ENCODE measurements around the gene ASTN2.

ASTN2 gene

DNA sequence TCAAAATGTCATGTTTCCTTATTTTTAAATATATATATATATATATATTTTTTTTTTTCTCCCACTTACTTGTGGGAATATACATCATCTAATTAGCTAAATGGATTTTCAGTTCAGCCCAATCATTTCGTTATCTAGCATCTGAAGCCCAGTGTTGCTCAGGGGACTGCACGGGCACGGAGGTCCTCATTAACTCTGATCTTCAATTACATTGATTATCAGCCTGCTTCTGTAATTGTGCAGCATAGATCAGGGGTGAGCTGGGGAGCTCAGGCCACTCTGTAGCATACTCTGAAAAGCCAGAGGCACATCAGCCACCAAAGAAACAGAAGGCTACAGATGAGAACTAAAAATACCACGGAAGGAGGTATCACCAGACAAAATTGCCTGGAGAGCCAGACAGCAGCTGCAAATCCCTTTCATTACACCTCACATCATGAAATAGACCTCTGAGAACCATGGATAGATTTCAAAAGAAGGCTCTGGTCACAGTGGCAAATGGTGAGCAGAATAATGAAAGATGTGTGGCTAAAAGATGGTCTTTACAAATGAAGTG, 401.3 kb downstream of the ASTN2 start:
- no peak overlapping the region for H3K27ac Mint-ChIP-seq
- no peaks in the 10 kb centered on the region for H3K4me1 Mint-ChIP-seq (ENCODE audit: low read depth in 2 of 2)
- no peak overlapping the region for H3K4me3 Mint-ChIP-seq
- H3K36me3 Mint-ChIP-seq (ENCODE audit: insufficient read depth) = no peaks in the 10 kb centered on the region
- H3K27me3 Mint-ChIP-seq = no peaks in the 10 kb centered on the region
- DNase-seq = no peak
- peaks cover 0 to 3% of the 10 kb centered on the region in 2 donors for H3K9me3 Mint-ChIP-seq
- no peak for ATAC-seq (replicated peaks)

DNA sequence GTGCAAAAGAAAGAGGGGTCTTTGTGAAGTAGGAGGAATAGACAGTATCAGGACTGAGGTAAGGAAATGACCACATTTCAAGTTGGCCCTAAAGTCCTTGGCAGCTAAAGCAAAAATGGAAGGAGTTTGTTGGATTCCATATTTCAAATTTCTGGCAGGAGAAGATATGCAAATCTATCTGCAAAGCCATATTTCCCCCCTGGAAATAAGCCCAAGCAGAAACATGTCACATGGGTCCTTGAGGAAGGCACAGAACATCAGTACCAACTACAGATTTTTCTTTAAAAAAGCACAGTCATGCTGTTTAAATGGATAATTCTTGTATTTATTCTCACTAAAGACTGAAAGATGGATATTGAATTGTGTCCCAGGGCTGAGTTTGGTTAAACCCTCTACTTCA, 404.8 kb downstream of the ASTN2 start:
- ATAC-seq (replicated peaks) = no peak
- no peak for DNase-seq
- Mint-ChIP-seq H3K36me3 (ENCODE audit: insufficient read depth) (no peaks in the 10 kb centered on the region), H3K27ac (no peak overlapping the region), H3K4me1 (ENCODE audit: low read depth in 2 of 2) (no peaks in the 10 kb centered on the region), H3K27me3 (no peaks in the 10 kb centered on the region), H3K9me3 (peaks cover 10 to 13% of the 10 kb centered on the region in 2 donors), H3K4me3 (no peak overlapping the region)

DNA sequence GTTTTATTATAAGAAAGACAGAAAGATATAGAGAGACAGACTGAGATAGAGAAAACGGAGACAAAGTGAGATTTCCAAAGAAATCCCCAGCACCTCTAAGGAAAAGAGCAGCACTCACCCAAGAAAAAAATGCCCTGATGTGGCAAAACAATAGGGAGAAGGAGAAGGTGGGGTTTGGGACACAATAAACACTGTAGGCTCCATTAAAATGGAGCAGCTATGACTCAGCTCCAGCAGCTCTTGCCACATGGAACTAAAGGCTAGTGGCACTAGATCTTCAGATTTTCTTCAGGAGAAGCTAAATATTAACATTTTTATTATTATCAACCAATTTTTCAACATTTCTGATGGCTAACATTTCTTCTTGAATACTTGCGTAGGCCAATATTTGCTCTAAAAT, 406.0 kb downstream of the ASTN2 start:
- DNase-seq (no peak), ATAC-seq (replicated peaks) (no peak)
- Mint-ChIP-seq H3K27me3 (no peaks in the 10 kb centered on the region), H3K9me3 (peaks cover 9 to 10% of the 10 kb centered on the region in 2 donors), H3K4me1 (ENCODE audit: low read depth in 2 of 2) (no peaks in the 10 kb centered on the region), H3K4me3 (no peak overlapping the region), H3K27ac (no peak overlapping the region), H3K36me3 (ENCODE audit: insufficient read depth) (no peaks in the 10 kb centered on the region)

DNA sequence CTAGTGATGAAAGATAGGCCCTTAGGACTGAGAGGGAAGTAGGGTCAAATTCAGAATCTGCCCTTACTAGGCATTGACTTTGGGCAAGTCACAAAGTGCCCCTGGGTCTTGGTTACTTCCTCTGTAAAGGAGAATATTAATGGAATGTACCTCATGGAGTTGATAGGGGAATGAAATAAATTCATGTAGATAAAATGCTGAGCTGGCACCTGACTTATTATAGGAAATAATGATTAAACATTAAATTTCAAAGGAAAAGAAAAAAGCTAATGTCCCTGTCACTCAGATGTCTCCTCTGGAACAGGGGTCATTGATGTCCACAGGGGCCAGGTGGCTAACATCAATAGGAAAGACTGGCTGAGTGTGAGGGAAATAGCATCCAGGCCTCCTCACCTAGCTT, 406.4 kb downstream of the ASTN2 start:
- Mint-ChIP-seq H3K4me1 (ENCODE audit: low read depth in 2 of 2) (no peaks in the 10 kb centered on the region), H3K4me3 (no peak overlapping the region), H3K36me3 (ENCODE audit: insufficient read depth) (no peaks in the 10 kb centered on the region), H3K27ac (no peak overlapping the region), H3K9me3 (peaks cover 9 to 10% of the 10 kb centered on the region in 2 donors), H3K27me3 (no peaks in the 10 kb centered on the region)
- no peak for ATAC-seq (replicated peaks)
- DNase-seq = no peak

DNA sequence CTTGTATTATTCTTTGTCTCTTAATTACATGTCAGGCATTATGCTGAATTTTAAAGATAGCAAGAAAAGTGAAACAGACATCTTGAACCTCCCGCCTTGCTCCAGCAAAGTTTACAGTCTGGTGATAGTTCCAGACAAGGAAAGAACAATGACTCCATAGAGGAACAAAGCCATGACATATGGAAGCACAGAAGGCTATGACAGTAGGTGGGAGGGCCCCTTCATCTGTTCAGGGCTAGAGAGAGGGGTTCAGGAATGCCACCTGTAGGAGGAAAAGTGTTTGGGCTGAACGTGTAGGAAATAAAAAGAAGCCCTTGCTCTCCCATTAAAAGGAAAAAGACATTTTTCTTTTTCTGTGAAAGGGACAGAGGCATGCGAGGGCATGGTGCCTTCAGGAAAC, 412.2 kb downstream of the ASTN2 start:
- Mint-ChIP-seq H3K9me3 (peaks cover 11 to 24% of the 10 kb centered on the region in 2 donors), H3K4me1 (ENCODE audit: low read depth in 2 of 2) (no peaks in the 10 kb centered on the region), H3K36me3 (ENCODE audit: insufficient read depth) (peaks cover 3% of the 10 kb centered on the region), H3K27ac (no peak overlapping the region), H3K4me3 (no peak overlapping the region), H3K27me3 (no peaks in the 10 kb centered on the region)
- ATAC-seq (replicated peaks) (no peak), DNase-seq (no peak)

DNA sequence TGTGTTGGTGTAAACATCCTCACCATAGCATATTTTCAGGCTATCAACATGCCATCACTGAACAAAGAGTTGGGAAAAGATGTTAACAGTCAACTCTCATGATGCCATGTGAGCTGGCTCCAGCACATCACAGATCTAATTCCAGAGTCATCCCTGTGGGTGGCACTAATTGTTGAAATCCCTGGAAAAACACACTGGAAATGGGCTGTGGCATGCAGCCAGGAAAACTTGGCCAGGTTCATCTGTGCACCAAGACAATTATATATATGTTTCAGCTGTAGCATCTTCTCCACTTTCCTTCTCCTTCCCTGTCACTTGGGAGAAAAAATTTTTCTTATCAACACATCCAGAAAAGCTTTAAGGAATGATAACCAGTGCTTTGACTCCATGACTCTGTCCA, 414.0 kb downstream of the ASTN2 start:
- no peak for DNase-seq
- H3K4me3 Mint-ChIP-seq = no peak overlapping the region
- peaks cover 3% of the 10 kb centered on the region for H3K36me3 Mint-ChIP-seq (ENCODE audit: insufficient read depth)
- H3K27me3 Mint-ChIP-seq = no peaks in the 10 kb centered on the region
- ATAC-seq (replicated peaks) = no peak
- H3K9me3 Mint-ChIP-seq = peaks cover 5 to 15% of the 10 kb centered on the region in 2 donors
- H3K4me1 Mint-ChIP-seq (ENCODE audit: low read depth in 2 of 2) = no peaks in the 10 kb centered on the region
- H3K27ac Mint-ChIP-seq = no peak overlapping the region

DNA sequence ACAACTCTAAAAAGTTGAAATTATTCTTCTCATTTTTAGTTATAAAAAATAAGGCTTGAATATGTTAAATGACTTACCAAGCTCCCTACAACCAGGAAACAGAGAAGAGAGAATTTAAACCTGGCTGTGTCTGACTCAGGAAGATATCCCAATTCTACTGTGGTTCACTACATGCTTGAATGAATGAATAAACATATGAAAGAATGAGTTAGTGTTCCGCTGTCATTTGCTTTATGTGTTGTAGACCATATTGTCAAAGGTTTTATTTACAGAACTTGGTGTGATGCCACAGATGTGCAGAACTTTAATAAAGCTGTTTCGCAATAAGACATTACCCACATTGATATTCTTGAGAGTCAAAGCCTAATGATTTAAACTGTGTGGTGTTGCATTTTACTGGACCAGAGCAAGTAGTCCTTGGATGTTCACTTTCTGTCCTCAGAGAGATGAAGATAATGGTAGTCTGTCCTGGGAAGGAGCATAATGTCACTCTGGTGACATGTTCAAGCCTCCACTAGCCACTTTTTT, 414.6 kb downstream of the ASTN2 start:
- DNase-seq (no peak), ATAC-seq (replicated peaks) (no peak)
- H3K36me3 Mint-ChIP-seq (ENCODE audit: insufficient read depth) = peaks cover 3% of the 10 kb centered on the region
- H3K4me1 Mint-ChIP-seq (ENCODE audit: low read depth in 2 of 2) = no peaks in the 10 kb centered on the region
- peaks cover 2 to 15% of the 10 kb centered on the region in 2 donors for H3K9me3 Mint-ChIP-seq
- H3K4me3 Mint-ChIP-seq = no peak overlapping the region
- H3K27ac Mint-ChIP-seq = no peak overlapping the region
- H3K27me3 Mint-ChIP-seq = no peaks in the 10 kb centered on the region

DNA sequence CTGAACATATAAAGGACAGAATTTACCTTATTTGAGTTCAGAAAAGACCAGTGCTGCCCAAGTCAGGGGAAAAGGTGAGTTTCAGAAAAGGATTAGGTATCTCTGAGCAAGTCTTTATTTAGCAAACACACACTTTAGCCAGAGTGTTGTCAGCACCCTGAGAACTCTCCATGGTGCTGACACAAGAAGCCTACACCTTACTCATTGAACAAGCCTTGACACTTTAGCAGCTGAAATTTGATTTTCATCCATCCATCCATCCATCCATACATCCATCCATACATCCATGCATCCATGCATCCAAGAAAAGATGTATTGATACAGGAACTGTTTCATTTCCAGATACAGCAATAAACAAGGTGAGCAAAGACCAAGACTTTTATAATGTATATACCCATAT, 416.6 kb downstream of the ASTN2 start:
- Mint-ChIP-seq H3K36me3 (ENCODE audit: insufficient read depth) (peaks cover 3% of the 10 kb centered on the region), H3K27ac (no peak overlapping the region), H3K4me1 (ENCODE audit: low read depth in 2 of 2) (no peaks in the 10 kb centered on the region), H3K9me3 (peaks cover 2 to 16% of the 10 kb centered on the region in 2 donors), H3K27me3 (no peaks in the 10 kb centered on the region), H3K4me3 (no peak overlapping the region)
- ATAC-seq (replicated peaks) = no peak
- no peak for DNase-seq

DNA sequence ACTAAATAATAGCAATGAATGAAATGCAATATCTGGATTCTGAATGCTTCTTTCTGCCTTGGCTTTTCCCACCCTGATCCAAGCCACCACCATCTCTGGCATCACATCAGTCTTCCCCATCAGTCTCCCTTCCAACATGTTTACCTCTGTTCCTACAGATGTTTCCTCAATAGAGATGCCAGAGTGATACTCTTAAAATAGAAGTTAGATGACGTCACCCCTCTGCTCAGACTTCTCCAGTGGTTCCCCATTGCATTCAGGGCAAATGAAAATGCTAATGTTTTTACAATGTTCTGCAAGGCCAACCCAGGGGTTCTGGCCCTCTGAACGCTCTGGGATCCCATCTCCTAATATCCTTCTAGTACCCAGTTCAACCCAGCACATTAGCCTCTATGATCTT, 422.0 kb downstream of the ASTN2 start:
- H3K4me1 Mint-ChIP-seq (ENCODE audit: low read depth in 2 of 2) = no peaks in the 10 kb centered on the region
- no peak overlapping the region for H3K27ac Mint-ChIP-seq
- H3K4me3 Mint-ChIP-seq = no peak overlapping the region
- H3K27me3 Mint-ChIP-seq = no peaks in the 10 kb centered on the region
- DNase-seq = no peak
- no peak for ATAC-seq (replicated peaks)
- peaks cover 6 to 10% of the 10 kb centered on the region in 2 donors for H3K9me3 Mint-ChIP-seq
- no peaks in the 10 kb centered on the region for H3K36me3 Mint-ChIP-seq (ENCODE audit: insufficient read depth)

DNA sequence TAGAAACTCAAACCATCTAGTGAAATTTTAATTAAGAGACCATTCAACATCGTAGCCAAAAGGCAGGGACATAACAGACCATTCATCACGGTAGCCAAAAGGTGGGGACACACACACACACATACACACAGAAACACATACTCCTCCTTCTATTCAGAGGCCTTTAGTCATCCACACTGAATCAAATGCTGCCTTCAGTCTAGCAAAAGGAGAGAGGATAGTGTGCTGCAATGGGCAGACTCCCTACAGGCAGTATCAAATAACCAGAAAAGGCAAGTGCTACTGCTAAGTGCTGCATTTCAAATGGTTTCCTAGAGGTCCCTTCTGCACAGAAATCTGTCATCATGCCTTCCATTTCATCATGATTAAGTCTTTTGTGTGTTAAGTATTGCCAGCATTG, 423.8 kb downstream of the ASTN2 start:
- Mint-ChIP-seq H3K36me3 (ENCODE audit: insufficient read depth) (no peaks in the 10 kb centered on the region), H3K4me1 (ENCODE audit: low read depth in 2 of 2) (no peaks in the 10 kb centered on the region), H3K9me3 (peaks cover 6 to 10% of the 10 kb centered on the region in 2 donors), H3K27me3 (no peaks in the 10 kb centered on the region), H3K27ac (no peak overlapping the region), H3K4me3 (no peak overlapping the region)
- ATAC-seq (replicated peaks) (no peak), DNase-seq (no peak)

DNA sequence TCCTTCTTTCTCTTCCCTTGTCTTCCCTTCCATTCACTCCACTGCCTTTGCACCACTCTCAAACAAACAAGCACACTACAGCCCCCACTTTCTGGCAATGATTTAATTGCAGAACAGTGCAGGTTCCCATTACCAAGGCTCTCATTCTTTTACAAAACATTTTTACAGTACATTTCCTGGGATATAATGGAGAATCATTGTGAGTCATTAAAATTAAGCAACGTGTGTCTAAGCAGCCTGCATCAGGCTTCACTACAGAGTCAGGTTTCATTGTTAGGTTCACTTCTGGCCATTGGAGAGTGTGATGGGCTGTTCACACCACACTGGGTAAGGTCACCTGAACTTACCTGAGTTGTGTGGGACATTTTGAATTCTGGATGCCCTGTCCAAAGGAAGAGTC, 424.3 kb downstream of the ASTN2 start:
- peaks cover 6 to 10% of the 10 kb centered on the region in 2 donors for H3K9me3 Mint-ChIP-seq
- H3K4me3 Mint-ChIP-seq = no peak overlapping the region
- no peaks in the 10 kb centered on the region for H3K4me1 Mint-ChIP-seq (ENCODE audit: low read depth in 2 of 2)
- no peaks in the 10 kb centered on the region for H3K36me3 Mint-ChIP-seq (ENCODE audit: insufficient read depth)
- no peak for DNase-seq
- no peaks in the 10 kb centered on the region for H3K27me3 Mint-ChIP-seq
- ATAC-seq (replicated peaks) = no peak
- H3K27ac Mint-ChIP-seq = no peak overlapping the region

DNA sequence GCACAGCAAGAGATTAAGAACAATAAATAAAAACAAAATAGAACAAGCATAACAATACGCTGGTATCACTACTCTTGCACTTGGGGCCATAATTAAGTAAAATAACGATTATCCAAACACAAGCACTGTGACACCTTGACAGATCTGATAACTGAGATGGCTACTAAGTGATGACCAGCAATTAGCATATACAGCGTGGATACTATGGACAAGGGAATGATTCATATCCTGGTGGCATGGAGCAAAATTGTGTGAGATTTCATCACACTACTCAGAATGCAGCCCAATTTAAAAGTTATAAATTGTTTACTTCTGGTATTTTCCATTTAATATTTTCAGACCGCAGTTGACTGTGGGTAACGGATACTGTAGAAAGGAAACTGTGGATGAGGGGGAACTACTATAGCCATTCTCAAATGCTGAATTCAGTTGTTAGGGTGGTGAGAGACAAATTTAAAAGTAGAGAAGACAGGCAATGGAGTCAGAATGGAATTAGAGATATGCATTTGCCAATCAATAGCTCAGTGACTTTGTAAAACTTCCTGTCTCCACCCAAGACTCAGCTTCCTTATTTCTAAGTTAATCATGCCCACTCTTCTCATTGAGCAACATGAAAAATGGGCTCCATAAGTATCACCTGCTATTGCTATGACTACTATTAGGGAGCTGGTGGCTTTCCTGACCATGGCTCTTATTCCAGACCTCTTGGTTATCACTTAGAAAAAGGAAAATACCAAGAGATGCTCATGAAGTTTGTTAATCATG, 427.0 kb downstream of the ASTN2 start:
- Mint-ChIP-seq H3K4me3 (no peak overlapping the region), H3K9me3 (peaks cover 3 to 4% of the 10 kb centered on the region in 2 donors), H3K27ac (no peak overlapping the region), H3K4me1 (ENCODE audit: low read depth in 2 of 2) (no peaks in the 10 kb centered on the region), H3K36me3 (ENCODE audit: insufficient read depth) (no peaks in the 10 kb centered on the region), H3K27me3 (no peaks in the 10 kb centered on the region)
- no peak for DNase-seq
- no peak for ATAC-seq (replicated peaks)

DNA sequence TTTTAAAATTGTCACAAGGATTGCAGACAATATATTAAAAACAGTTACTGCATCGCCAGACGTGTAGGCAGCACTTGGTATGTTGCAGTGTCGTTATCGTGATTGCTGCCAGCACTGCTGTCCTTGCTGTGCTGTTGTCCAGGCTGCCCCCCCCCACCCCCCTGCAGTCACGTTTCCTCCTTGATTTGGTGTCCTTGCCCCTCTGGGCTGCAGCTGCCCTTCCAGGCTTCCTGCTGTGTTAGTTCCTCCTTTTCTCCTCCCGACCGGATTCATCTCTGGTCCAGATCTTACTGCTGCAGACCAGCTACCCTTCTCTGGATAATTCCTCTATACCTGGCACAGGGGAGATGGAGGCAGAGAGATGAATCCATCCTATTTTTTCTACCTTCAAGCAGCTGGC, 428.8 kb downstream of the ASTN2 start:
- Mint-ChIP-seq H3K4me1 (ENCODE audit: low read depth in 2 of 2) (no peaks in the 10 kb centered on the region), H3K9me3 (peaks cover 0 to 3% of the 10 kb centered on the region in 2 donors), H3K27me3 (no peaks in the 10 kb centered on the region), H3K36me3 (ENCODE audit: insufficient read depth) (no peaks in the 10 kb centered on the region), H3K4me3 (no peak overlapping the region), H3K27ac (no peak overlapping the region)
- ATAC-seq (replicated peaks) (no peak), DNase-seq (no peak)

DNA sequence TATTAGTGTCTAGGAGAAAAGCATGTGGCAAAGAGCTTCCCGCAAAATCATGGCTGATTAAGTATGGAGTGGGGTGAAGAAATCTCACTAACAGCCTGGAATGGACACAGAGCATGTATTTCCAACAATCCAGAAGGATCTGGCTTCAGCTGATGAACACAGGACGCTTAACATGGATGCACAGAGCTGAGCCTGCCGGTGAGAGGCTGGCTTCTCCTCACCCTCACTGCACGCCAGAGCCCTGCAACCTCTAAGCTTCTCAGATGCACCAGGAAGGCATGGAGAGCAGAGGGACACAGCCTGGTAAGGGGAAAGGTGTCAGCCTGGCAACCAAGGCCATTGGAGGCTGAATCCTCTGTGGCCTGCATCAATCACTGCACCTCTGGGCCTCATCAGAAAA, 429.3 kb downstream of the ASTN2 start:
- Mint-ChIP-seq H3K36me3 (ENCODE audit: insufficient read depth) (no peaks in the 10 kb centered on the region), H3K9me3 (peaks cover 0 to 3% of the 10 kb centered on the region in 2 donors), H3K4me1 (ENCODE audit: low read depth in 2 of 2) (no peaks in the 10 kb centered on the region), H3K4me3 (no peak overlapping the region), H3K27ac (no peak overlapping the region), H3K27me3 (no peaks in the 10 kb centered on the region)
- ATAC-seq (replicated peaks) (no peak), DNase-seq (no peak)
